GM21447 (cell line): ENCODE results near the gene SLAIN1.
A peak's percentile ranks its signal among the peaks of the same experiment; 100 is the strongest.

Experiments
- ATAC-seq: cut with Tn5 transposase; IDR thresholded peaks from one replicate; pipeline ENCODE4 v1.9.1; 2021; ENCODE audit not compliant: unreplicated experiment

The SLAIN1 gene

GRCh38 chr13:77749344-77749880, 51.9 kb downstream of the SLAIN1 start:
- ATAC-seq: no peak

- ATAC-seq: peak; percentile 87
Measured at GRCh38 chr13:77751513-77752456, 54.3 kb downstream of the SLAIN1 start.

GRCh38 chr13:77752512-77753069, 55.1 kb downstream of the SLAIN1 start:
- no peak for ATAC-seq

- no peak for ATAC-seq
Measured at GRCh38 chr13:77760893-77761292, 63.4 kb downstream of the SLAIN1 start.

DNA sequence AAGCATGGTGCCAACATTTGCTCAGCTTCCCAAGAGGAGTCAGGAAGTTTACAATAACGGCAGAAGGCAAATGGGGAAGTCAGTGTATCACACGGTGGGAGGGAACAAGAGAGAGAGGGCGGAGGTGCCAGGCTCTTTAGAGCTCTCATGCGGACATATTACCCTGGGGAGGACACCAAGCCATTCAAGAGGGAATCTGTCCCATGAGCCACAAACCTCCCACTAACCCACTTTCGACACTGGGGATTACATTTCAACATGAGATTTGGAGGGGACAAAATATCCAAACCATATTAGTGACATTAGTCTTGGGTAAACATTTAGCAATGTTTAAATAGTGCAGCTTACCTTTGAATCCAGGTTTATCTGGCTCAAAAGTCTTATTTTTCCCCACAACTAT, 69.9 kb downstream of the SLAIN1 start:
- ATAC-seq: no peak

DNA sequence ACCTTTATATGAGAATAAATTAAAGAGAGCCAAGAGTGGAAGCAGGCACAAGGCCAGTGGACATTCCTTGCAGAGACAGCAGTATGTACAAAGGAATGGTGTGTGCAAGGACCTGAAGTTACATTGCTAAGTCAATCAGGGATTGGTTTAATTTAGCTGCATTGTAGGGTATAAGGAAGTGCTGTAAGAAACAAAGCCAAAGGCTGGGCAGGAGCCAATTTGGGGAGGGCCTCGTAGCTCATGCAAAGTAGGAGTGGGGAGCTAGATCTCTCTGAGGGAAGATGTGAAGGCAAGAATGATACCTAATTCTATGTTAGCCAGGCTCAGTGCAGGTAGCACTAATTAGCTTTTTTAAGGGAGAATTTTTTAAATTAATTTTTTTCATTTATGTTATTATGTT, 76.7 kb downstream of the SLAIN1 start:
- no peak for ATAC-seq

DNA sequence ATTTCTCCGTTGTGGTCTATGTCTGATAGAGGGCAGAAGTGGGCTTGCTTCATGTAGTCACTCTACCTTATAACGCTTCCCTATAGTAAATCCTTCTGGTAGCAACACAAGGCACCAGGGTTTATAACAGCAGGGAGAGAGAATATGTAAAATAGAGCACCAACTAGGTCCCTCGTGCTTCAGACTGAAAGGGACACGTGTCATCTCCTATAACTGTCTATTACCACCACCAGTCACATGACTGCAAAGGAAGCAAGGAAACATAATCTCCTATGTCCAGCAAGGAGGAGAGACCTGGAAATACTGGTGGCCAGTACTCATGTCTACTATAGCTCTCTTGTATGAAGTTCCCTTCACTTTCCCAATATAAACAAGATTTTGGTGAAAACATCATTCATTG, 79.2 kb downstream of the SLAIN1 start:
- ATAC-seq: no peak

- ATAC-seq: peak; percentile 81
Measured at GRCh38 chr13:77779552-77780272, 82.2 kb downstream of the SLAIN1 start.

DNA sequence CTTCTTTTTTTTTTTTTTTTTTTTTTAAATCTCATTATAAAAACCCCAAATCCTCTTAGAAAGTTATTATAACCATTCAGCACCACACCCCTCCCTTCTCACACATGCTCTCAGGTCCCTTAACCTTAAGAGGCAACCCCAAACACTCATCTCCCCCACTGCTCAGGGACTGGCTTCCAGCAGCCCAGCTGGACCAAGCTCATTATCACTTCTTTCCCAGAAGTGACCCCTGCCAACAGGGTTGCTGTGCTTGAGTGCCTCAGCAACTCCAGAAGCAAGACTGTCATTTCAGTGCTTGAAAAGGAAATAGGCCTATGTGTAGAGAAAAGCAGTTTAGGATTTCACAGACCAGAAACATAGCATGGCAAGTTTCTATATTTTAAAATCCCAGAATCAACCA, 84.3 kb downstream of the SLAIN1 start:
- ATAC-seq: no peak

DNA sequence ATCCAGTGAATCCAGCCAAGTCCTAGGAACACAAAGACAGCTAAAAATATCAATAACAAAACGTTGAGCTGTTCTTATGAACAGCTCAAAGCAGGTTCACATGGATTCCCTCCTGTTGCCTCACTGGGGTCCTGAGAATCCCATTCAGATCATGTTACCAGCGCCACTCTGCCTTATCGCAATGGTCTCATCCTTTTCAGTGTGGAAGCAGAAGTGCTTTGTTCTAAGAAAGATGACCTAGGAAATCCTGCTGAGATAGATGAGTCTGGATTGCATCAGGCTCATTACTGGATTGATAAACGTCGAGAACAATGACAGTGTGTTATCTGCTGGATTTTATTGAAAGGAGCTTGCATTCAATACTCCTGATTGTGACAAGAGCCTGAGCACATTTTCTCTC, 87.0 kb downstream of the SLAIN1 start:
- ATAC-seq: no peak

GRCh38 chr13:77786695-77787287, 89.3 kb downstream of the SLAIN1 start:
- ATAC-seq: no peak

- ATAC-seq: no peak
Measured at GRCh38 chr13:77789376-77789775, 91.9 kb downstream of the SLAIN1 start.

- no peak for ATAC-seq
Measured at GRCh38 chr13:77800219-77800618, 102.7 kb downstream of the SLAIN1 start.

DNA sequence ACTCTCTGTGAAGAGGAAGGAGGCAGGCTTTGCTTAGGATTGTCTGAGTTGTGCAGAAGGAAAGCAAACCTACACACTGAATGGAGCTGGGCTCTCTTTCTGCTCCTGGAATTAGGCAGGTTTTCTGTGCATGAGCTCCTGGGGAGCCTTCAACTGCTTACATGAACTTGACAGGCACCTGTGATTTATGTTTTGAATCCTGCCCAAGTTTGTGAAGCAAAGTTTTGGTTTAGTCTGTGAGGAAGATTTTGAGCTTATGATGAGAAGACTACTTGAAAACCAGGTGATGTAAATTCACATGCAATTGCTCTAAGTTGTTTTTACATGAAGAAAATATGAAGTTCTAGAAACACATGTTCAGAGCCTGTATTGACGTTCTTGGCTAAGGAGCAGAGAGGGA, 109.0 kb downstream of the SLAIN1 start:
- ATAC-seq: no peak

DNA sequence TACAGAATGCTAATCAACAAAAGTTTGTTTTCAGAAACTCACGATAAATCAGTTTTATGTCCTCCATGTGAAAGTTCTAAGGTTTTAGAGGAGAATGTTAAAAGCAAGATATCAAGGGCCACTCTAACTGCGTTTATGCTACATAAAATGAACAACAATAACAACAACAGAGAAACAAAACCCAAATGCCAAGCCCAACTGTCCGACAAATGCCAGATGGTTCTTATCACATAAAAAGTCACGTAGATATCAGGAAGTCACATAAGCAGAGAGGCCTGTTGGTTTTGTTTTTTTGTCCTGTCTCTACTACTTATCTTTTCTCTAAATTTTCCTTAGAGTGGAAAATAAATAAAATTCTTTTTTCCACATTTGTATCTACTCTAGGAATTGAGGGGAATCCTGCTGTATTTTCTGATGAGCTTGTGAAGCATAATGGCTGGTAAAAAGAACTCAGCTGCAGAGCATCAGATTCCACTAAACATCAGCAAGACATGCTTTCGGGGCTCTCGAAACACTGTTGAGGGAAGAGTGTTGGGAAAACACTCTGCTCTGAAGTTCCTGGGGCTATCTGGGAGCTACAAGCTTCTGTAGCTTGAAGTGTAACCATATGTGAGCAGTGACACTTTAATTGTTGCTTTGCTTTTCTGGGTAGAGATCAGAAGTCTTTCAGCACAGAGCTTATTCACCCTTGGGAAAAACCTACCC, 110.1 kb downstream of the SLAIN1 start:
- ATAC-seq: no peak

DNA sequence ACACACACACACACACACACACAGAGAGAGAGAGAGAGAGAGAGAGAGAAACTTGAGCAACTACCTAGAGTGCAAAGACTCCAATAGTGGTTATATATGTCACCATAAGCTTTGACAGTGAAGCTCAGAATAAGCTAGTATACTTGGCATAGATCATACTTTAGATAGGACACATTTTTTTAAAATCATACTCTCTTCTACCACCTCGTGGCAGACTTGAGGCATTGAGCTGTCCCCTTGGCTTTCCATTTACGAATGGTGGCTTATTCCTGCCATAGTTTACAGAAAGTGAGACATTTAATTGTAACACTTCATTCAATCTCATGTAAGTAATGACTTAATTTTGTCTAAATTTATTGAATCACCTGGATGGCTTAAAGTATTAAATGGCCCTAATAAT, 112.9 kb downstream of the SLAIN1 start:
- ATAC-seq: peak; percentile 83

- no peak for ATAC-seq
Measured at GRCh38 chr13:77810878-77811277, 113.4 kb downstream of the SLAIN1 start.

DNA sequence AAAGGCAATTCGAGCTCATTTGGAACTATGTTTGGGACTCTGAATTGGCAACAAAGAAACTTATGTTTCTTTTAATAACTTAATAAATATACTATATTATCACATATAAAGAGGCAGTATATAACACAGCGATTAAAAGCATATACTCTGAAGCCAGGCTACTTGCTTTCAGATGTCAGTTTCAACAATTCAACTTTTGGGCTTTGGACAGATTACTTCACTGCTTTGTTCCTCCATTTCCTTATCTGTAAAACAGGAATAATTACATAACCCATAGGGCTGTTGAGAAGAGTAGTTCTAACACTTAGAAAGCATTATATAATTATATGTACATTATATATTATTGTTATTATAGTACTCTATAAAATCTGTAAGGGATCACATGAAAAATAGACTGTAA, 113.9 kb downstream of the SLAIN1 start:
- no peak for ATAC-seq

- no peak for ATAC-seq
Measured at GRCh38 chr13:77811981-77812380, 114.5 kb downstream of the SLAIN1 start.
